Loucy (cell line): Measurements from ENCODE around the gene BLACAT1.

Experiments
- H2AFZ ChIP-seq: fragments of 200-600 bp; sonication (generic); 2 replicates; pipeline ENCODE4 v1.6.0; 2016; ENCODE audit warnings: antibody characterized with exemption, mild to moderate bottlenecking, low read length, moderate library complexity
- H3F3A ChIP-seq: fragments of 200-600 bp; 2 replicates; pipeline ENCODE4 v1.6.0; 2016; ENCODE audit warnings: antibody characterized with exemption, low read depth, mild to moderate bottlenecking
- H3K27me3 ChIP-seq: fragments of 200-600 bp; sonication (generic); 2 replicates; pipeline ENCODE4 v1.6.1; 2014; ENCODE audit warnings: low read length, mild to moderate bottlenecking; ENCODE audit not compliant: insufficient read depth, poor library complexity, severe bottlenecking
- H3K36me3 ChIP-seq: fragments of 200-600 bp; sonication (generic); 2 replicates; pipeline ENCODE4 v1.6.1; 2016; ENCODE audit warnings: low read length; ENCODE audit not compliant: insufficient read depth
- H3K4me1 ChIP-seq: fragments of 200-600 bp; sonication (generic); 2 replicates; pipeline ENCODE4 v1.5.1; 2014; ENCODE audit warnings: low read length, mild to moderate bottlenecking; ENCODE audit not compliant: insufficient read depth, poor library complexity, severe bottlenecking
- H3K4me2 ChIP-seq: fragments of 200-600 bp; sonication (generic); 2 replicates; pipeline ENCODE4 v1.6.0; 2014; ENCODE audit warnings: antibody characterized with exemption, low read length, low read depth, mild to moderate bottlenecking; ENCODE audit not compliant: poor library complexity, severe bottlenecking
- H3K4me3 ChIP-seq: fragments of 200-600 bp; sonication (generic); 2 replicates; pipeline ENCODE4 v1.5.1; 2014; ENCODE audit warnings: low read length, mild to moderate bottlenecking, mixed read lengths; ENCODE audit not compliant: poor library complexity, severe bottlenecking
- H3K79me2 ChIP-seq: fragments of 200-600 bp; sonication (generic); 2 replicates; pipeline ENCODE4 v1.6.1; 2014; ENCODE audit warnings: low read length; ENCODE audit not compliant: insufficient read depth
- H3K9ac ChIP-seq: fragments of 200-600 bp; sonication (generic); 2 replicates; pipeline ENCODE4 v1.6.0; 2014; ENCODE audit warnings: mild to moderate bottlenecking, low read depth, low read length, moderate library complexity; ENCODE audit not compliant: poor library complexity, severe bottlenecking
- H3K9me2 ChIP-seq: fragments of 200-600 bp; sonication (generic); replicated peaks from 2 replicates; pipeline ENCODE4 v1.6.1; 2016; ENCODE audit warnings: low read depth, low read length, mixed read lengths
- H3K9me3 ChIP-seq: fragments of 200-600 bp; sonication (generic); 2 replicates; pipeline ENCODE4 v1.6.1; 2014; ENCODE audit warnings: mild to moderate bottlenecking, antibody characterized with exemption, low read length, low read depth; ENCODE audit not compliant: insufficient read depth
- H4K20me1 ChIP-seq: fragments of 200-600 bp; sonication (generic); 2 replicates; pipeline ENCODE4 v1.6.0; 2014; ENCODE audit warnings: antibody characterized with exemption, low read length, mild to moderate bottlenecking; ENCODE audit not compliant: insufficient read depth, poor library complexity, severe bottlenecking
- CTCF ChIP-seq: fragments of 200-600 bp; sonication (generic); conservative IDR thresholded peaks from 2 replicates; pipeline ENCODE4 v1.5.1; 2014; ENCODE audit warnings: mild to moderate bottlenecking, antibody characterized with exemption, low read length
- EZH2phosphoT487 ChIP-seq: fragments of 200-600 bp; IDR thresholded peaks from 2 replicates; pipeline ENCODE4 v1.6.1; 2018; ENCODE audit warnings: antibody characterized with exemption, mild to moderate bottlenecking, moderate library complexity, borderline replicate concordance

BLACAT1 gene

GRCh38 chr1:205421798-205422197, 34.0 kb downstream of the BLACAT1 start, which contains the start of gene LEMD1:
Gene LEMD1, minus strand, starts transcription at chr1:205422056. Its CDS starts 1,520 bp downstream, at chr1:205420536.
- no peaks in the 10 kb centered on the region for H3K9me2 ChIP-seq
- H3K27me3 ChIP-seq: no peaks in the 10 kb centered on the region
- H3K4me2 ChIP-seq: no peak within 1 kb of the TSS
- no peak within 1 kb of the TSS for H2AFZ ChIP-seq
- no peak within 1 kb of the TSS for H3K9ac ChIP-seq
- H4K20me1 ChIP-seq: no peaks in the 10 kb centered on the region
- no peaks in the 10 kb centered on the region for H3F3A ChIP-seq
- no peaks in the 10 kb centered on the region for H3K36me3 ChIP-seq
- peaks cover 24% of the 10 kb centered on the region for H3K4me1 ChIP-seq
- H3K9me3 ChIP-seq: no peaks in the 10 kb centered on the region
- H3K79me2 ChIP-seq: no peaks in the 10 kb centered on the region
- no peak for TF ChIP-seq CTCF
- TF ChIP-seq EZH2phosphoT487: no peak
- no peak within 1 kb of the TSS for H3K4me3 ChIP-seq

GRCh38 chr1:205420938-205421337, 34.9 kb downstream of the BLACAT1 start:
- no peak overlapping the region for H3K9ac ChIP-seq
- H2AFZ ChIP-seq: no peak overlapping the region
- peaks cover 24% of the 10 kb centered on the region for H3K4me1 ChIP-seq
- no peak overlapping the region for H3K4me2 ChIP-seq
- no peak overlapping the region for H3K4me3 ChIP-seq
- no peaks in the 10 kb centered on the region for H3K27me3 ChIP-seq
- no peaks in the 10 kb centered on the region for H3K9me2 ChIP-seq
- no peaks in the 10 kb centered on the region for H3K9me3 ChIP-seq
- no peaks in the 10 kb centered on the region for H4K20me1 ChIP-seq
- H3K79me2 ChIP-seq: no peaks in the 10 kb centered on the region
- TF ChIP-seq EZH2phosphoT487 (no peak), CTCF (no peak)
- H3K36me3 ChIP-seq: no peaks in the 10 kb centered on the region
- H3F3A ChIP-seq: no peaks in the 10 kb centered on the region

GRCh38 chr1:205417870-205418635, 37.8 kb downstream of the BLACAT1 start:
- TF ChIP-seq CTCF (no peak), EZH2phosphoT487 (no peak)
- H3K79me2 ChIP-seq: no peaks in the 10 kb centered on the region
- no peak overlapping the region for H3K4me2 ChIP-seq

More at GRCh38 chr1:205417870-205418635, 37.8 kb downstream of the BLACAT1 start:
- Histone ChIP-seq H3K27me3 (no peaks in the 10 kb centered on the region), H3K9ac (no peak overlapping the region), H3K9me3 (no peaks in the 10 kb centered on the region), H3K9me2 (no peaks in the 10 kb centered on the region), H3K4me1 (peaks cover 4% of the 10 kb centered on the region), H3K36me3 (no peaks in the 10 kb centered on the region), H3K4me3 (no peak overlapping the region), H3F3A (no peaks in the 10 kb centered on the region), H4K20me1 (no peaks in the 10 kb centered on the region), H2AFZ (no peak overlapping the region)
